Measurements from ENCODE around the gene DNAJB11. TPM values are rescaled to one million over a fixed set of nuclear protein-coding genes. Genes with fewer than 3 reads are reported as not detected.

The DNAJB11 gene
- total RNA-seq, 4 donors from 2014 or later = 22.9 to 42.1 (median 25.0) TPM

- H3K4me1 ChIP-seq = peaks cover 0 to 18% (median 12%) of the 10 kb centered on the region in 4 donors
- intact Hi-C loops (cut with DNase I) = loop anchor here (10.0 kb wide), 1 partner anchor 552 kb away; no protein-coding TSS in a partner anchor
- TF ChIP-seq POLR2A (IDR thresholded peaks at IDR 0.05; ENCODE audit: low read depth) (no peak), EP300 (IDR thresholded peaks at IDR 0.05) (no peak), CTCF (IDR thresholded peaks at IDR 0.05) (no peak), POLR2AphosphoS5 (IDR thresholded peaks at IDR 0.05) (no peak)
- peaks cover 0 to 40% (median 0%) of the 10 kb centered on the region in 4 donors for H3K27me3 ChIP-seq
- H3K9me3 ChIP-seq = no peaks in the 10 kb centered on the region
- no peak within 1 kb of the TSS for H3K4me3 ChIP-seq
- no peak within 1 kb of the TSS for H3K27ac ChIP-seq (replicated peaks in 1 of 4)
- WGBS = 84% methylated on average over 6 of the region's 7 CpGs
- H3K36me3 ChIP-seq = no peaks in the 10 kb centered on the region
- no peak for DNase-seq (ENCODE audit: extremely low spot score)
Measured at GRCh38 chr3:186612721-186613636, 42.5 kb downstream of the DNAJB11 start, which contains the start of gene AHSG. AHSG (plus strand) TSS chr3:186613060; CDS start chr3:186613142, 82 bp downstream.

DNA sequence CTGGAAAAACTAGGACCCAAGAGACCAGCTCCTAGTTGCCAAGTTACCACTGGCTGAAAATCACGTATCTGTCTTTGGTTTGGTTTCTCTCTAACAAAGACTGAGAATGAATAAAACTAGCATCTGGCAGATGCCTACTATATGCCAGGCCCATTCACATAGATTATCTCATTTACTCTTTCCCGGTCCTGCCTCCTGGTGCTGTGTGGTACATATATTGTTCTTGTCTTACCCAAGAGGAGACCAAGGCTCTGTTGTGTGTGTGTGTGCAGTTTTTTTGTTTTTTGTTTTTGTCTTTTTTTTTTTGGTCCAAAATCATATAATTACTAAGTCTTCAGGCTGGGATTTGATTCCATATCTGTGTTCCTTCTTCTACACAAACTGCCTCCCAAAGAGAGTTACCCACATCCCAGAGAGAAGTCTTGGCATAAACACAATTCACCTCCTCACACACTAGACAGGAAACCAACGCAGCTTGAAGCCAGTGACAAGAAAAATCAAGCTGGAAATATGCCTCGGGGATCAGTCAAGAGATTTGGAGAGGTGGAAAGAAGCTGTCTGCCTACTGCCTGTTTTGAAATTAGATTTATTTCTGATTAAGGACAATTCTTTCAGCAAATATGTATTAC, 43.2 kb downstream of the DNAJB11 start:
- Histone ChIP-seq H3K27me3 (peaks cover 0 to 47% (median 0%) of the 10 kb centered on the region in 4 donors), H3K27ac (replicated peaks in 1 of 4) (no peak overlapping the region), H3K4me1 (peaks cover 0 to 18% (median 12%) of the 10 kb centered on the region in 4 donors), H3K9me3 (no peaks in the 10 kb centered on the region), H3K4me3 (no peak overlapping the region), H3K36me3 (no peaks in the 10 kb centered on the region)
- no peak for DNase-seq (ENCODE audit: extremely low spot score)
- 41% methylated on average over 4 of the region's 4 CpGs for WGBS
- TF ChIP-seq EP300 (IDR thresholded peaks at IDR 0.05) = no peak
- no peak for TF ChIP-seq CTCF (IDR thresholded peaks at IDR 0.05)
- no peak for TF ChIP-seq POLR2A (IDR thresholded peaks at IDR 0.05; ENCODE audit: low read depth)
- no peak for TF ChIP-seq POLR2AphosphoS5 (IDR thresholded peaks at IDR 0.05)
- intact Hi-C loops (cut with DNase I) = loop anchor here (10.0 kb wide), 1 partner anchor 551 kb away; no protein-coding TSS in a partner anchor

DNA sequence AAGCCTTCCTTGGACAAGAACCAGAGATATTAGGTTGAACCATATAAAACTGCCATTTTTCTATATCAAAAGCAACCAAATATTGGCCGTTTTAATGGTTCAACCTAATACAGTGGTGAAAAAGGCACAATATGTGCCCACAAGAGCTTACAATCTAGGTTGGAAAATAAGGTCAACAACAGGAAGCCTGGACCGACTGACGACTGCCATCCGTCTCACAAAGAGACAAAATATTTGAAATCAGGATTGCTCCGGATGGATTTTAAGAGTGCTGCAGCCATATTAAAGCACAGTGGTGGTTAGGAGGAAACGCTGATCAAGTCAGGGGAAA, 43.7 kb downstream of the DNAJB11 start:
- no peak for DNase-seq (ENCODE audit: extremely low spot score)
- no peak overlapping the region for H3K4me3 ChIP-seq
- 59% methylated on average over 6 of the region's 6 CpGs for WGBS
- no peaks in the 10 kb centered on the region for H3K9me3 ChIP-seq
- H3K36me3 ChIP-seq = no peaks in the 10 kb centered on the region
- TF ChIP-seq EP300 (IDR thresholded peaks at IDR 0.05) (no peak), POLR2A (IDR thresholded peaks at IDR 0.05; ENCODE audit: low read depth) (no peak), CTCF (IDR thresholded peaks at IDR 0.05) (no peak), POLR2AphosphoS5 (IDR thresholded peaks at IDR 0.05) (no peak)
- intact Hi-C loops (cut with DNase I) = loop anchor here (10.0 kb wide), 1 partner anchor 551 kb away; no protein-coding TSS in a partner anchor
- no peak overlapping the region for H3K27ac ChIP-seq (replicated peaks in 1 of 4)
- peaks cover 0 to 18% (median 12%) of the 10 kb centered on the region in 4 donors for H3K4me1 ChIP-seq
- H3K27me3 ChIP-seq = peaks cover 0 to 51% (median 0%) of the 10 kb centered on the region in 4 donors

- Histone ChIP-seq H3K36me3 (no peaks in the 10 kb centered on the region), H3K4me3 (no peak overlapping the region), H3K4me1 (peaks cover 0 to 18% (median 12%) of the 10 kb centered on the region in 4 donors), H3K27ac (replicated peaks in 1 of 4) (no peak overlapping the region), H3K9me3 (no peaks in the 10 kb centered on the region), H3K27me3 (peaks cover 0 to 51% (median 0%) of the 10 kb centered on the region in 4 donors)
- 34% methylated on average over 16 of the region's 16 CpGs for WGBS
- no peak for DNase-seq (ENCODE audit: extremely low spot score)
- intact Hi-C loops (cut with DNase I) = loop anchor here (5.0 to 10.0 kb wide), 2 partner anchors 207 to 550 kb away; no protein-coding TSS in a partner anchor
- TF ChIP-seq POLR2A (IDR thresholded peaks at IDR 0.05; ENCODE audit: low read depth) = no peak
- TF ChIP-seq CTCF (IDR thresholded peaks at IDR 0.05) = peak in 2 of 3 experiments; percentile 92 to 95
- peak in 1 of 2 donors; percentile 31 for TF ChIP-seq POLR2AphosphoS5 (IDR thresholded peaks at IDR 0.05)
- TF ChIP-seq EP300 (IDR thresholded peaks at IDR 0.05) = no peak
Measured at GRCh38 chr3:186614597-186615483, 44.3 kb downstream of the DNAJB11 start.

Measured in esophagus muscularis mucosa (tissue), 4 donors.